RWPE2 (cell line): ENCODE measurements around the gene LINC00632.

Experiments
- ATAC-seq: fragments of 200-7000 bp; cut with Tn5 transposase; 3 replicates; pipeline ENCODE4 v1.9.1; 2021; ENCODE audit warnings: low read depth
- DNase-seq: peaks from one replicate; pipeline ENCODE4 v3.0.0-alpha.2; 2020; ENCODE audit warnings: low spot score
- H3K27ac ChIP-seq: fragments of 450-650 bp; 2 replicates; pipeline ENCODE4 v1.5.1; 2017; ENCODE audit warnings: mild to moderate bottlenecking; ENCODE audit not compliant: poor library complexity, severe bottlenecking
- H3K27me3 ChIP-seq: fragments of 250-450 bp; sonication (Bioruptor Pico); 2 replicates; pipeline ENCODE4 v1.5.1; 2021; ENCODE audit warnings: mild to moderate bottlenecking, moderate library complexity; ENCODE audit not compliant: insufficient read depth, poor library complexity, severe bottlenecking
- H3K36me3 ChIP-seq: fragments of 250-450 bp; sonication (Bioruptor Pico); 2 replicates; pipeline ENCODE4 v1.5.1; 2020; ENCODE audit warnings: low read depth, mild to moderate bottlenecking, moderate library complexity
- H3K4me1 ChIP-seq: fragments of 250-450 bp; sonication (Bioruptor Pico); 2 replicates; pipeline ENCODE4 v1.5.1; 2021; ENCODE audit warnings: mild to moderate bottlenecking, moderate library complexity; ENCODE audit not compliant: insufficient read depth, poor library complexity, severe bottlenecking
- H3K4me3 ChIP-seq: fragments of 250-450 bp; sonication (Bioruptor Pico); 2 replicates; pipeline ENCODE4 v1.5.1; 2021; ENCODE audit warnings: mild to moderate bottlenecking, moderate library complexity; ENCODE audit not compliant: severe bottlenecking
- H3K9me3 ChIP-seq: fragments of 250-450 bp; sonication (Bioruptor Pico); 2 replicates; pipeline ENCODE4 v1.5.1; 2021; ENCODE audit warnings: mild to moderate bottlenecking, moderate library complexity; ENCODE audit not compliant: severe bottlenecking
- TF ChIP-seq, protein P1 (sequence below): fragments of 450-650 bp; IDR thresholded peaks from one replicate; pipeline ENCODE4 v1.5.1; 2017; ENCODE audit warnings: mild to moderate bottlenecking, moderate library complexity; ENCODE audit not compliant: poor library complexity, severe bottlenecking

The LINC00632 gene

GRCh38 chrX:140709421-140709846 is at the start of gene LINC00632:
LINC00632 (plus strand) TSS chrX:140709759.
- no peak within 1 kb of the TSS for H3K4me3 ChIP-seq
- ATAC-seq: no peak
- no peaks in the 10 kb centered on the region for H3K36me3 ChIP-seq
- TF ChIP-seq, protein P1, sequence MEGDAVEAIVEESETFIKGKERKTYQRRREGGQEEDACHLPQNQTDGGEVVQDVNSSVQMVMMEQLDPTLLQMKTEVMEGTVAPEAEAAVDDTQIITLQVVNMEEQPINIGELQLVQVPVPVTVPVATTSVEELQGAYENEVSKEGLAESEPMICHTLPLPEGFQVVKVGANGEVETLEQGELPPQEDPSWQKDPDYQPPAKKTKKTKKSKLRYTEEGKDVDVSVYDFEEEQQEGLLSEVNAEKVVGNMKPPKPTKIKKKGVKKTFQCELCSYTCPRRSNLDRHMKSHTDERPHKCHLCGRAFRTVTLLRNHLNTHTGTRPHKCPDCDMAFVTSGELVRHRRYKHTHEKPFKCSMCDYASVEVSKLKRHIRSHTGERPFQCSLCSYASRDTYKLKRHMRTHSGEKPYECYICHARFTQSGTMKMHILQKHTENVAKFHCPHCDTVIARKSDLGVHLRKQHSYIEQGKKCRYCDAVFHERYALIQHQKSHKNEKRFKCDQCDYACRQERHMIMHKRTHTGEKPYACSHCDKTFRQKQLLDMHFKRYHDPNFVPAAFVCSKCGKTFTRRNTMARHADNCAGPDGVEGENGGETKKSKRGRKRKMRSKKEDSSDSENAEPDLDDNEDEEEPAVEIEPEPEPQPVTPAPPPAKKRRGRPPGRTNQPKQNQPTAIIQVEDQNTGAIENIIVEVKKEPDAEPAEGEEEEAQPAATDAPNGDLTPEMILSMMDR: no peak
- no peak for DNase-seq
- H3K9me3 ChIP-seq: no peaks in the 10 kb centered on the region
- H3K4me1 ChIP-seq: no peaks in the 10 kb centered on the region
- no peak within 1 kb of the TSS for H3K27ac ChIP-seq
- H3K27me3 ChIP-seq: no peaks in the 10 kb centered on the region

DNA sequence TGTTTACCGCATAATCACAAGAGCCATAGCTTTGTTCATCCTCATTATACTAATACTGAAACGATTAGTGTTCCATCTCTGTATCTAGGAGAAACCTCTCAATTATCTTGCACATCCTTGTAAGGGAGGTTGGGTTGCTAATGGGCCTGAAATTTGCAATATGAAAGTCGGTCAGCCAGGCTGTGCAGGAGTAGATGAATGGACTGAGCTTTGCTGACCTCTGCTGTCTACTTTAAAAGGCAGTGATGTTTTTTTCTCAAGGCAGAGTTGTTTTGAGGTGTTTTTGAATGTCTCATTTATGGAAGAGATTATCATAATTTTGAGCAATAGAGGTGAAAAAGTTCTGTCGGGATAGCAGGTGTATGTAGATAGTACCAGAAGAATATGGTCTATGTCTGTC is 47.9 kb upstream of the LINC00632 start:
- TF ChIP-seq, protein P1: peak; percentile 15
- H3K27me3 ChIP-seq: no peaks in the 10 kb centered on the region
- no peak overlapping the region for H3K4me3 ChIP-seq
- no peaks in the 10 kb centered on the region for H3K9me3 ChIP-seq
- H3K36me3 ChIP-seq: no peaks in the 10 kb centered on the region
- ATAC-seq (no peak), DNase-seq (no peak)
- no peaks in the 10 kb centered on the region for H3K4me1 ChIP-seq
- no peak overlapping the region for H3K27ac ChIP-seq

DNA sequence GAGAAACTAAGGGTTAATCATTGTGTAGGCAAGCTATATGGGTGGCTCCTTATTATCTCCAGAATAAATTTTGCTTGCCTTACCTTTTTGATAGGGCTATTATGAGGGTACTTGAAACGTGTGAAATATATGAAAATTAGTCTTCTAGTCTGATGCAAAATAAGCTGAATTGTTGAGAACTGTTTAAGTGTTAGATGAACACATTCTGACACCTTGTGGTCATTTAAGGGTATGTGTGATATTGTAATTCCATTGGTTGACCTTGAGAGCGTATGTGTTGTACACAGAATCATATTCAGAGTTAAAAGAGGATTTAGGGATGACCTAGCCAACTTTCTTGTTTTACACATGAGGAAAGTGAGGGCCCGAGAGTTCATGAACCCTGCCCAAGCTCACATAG is 44.6 kb upstream of the LINC00632 start:
- Histone ChIP-seq H3K4me1 (no peaks in the 10 kb centered on the region), H3K27ac (no peak overlapping the region), H3K27me3 (no peaks in the 10 kb centered on the region), H3K36me3 (no peaks in the 10 kb centered on the region), H3K9me3 (no peaks in the 10 kb centered on the region), H3K4me3 (no peak overlapping the region)
- TF ChIP-seq, protein P1: peak; percentile 37
- ATAC-seq: no peak
- no peak for DNase-seq

GRCh38 chrX:140672840-140673731 is 36.5 kb upstream of the LINC00632 start:
- no peak for ATAC-seq
- no peaks in the 10 kb centered on the region for H3K27me3 ChIP-seq
- DNase-seq: no peak

More at GRCh38 chrX:140672840-140673731, 36.5 kb upstream of the LINC00632 start:
- H3K9me3 ChIP-seq: no peaks in the 10 kb centered on the region
- no peaks in the 10 kb centered on the region for H3K4me1 ChIP-seq
- TF ChIP-seq, protein P1: no peak
- H3K27ac ChIP-seq: no peak overlapping the region
- H3K36me3 ChIP-seq: no peaks in the 10 kb centered on the region
- no peak overlapping the region for H3K4me3 ChIP-seq
